GM21529 (cell line): ENCODE data around the gene THUMPD2.

ENCODE experiments used
- ATAC-seq: cut with Tn5 transposase; IDR thresholded peaks from one replicate; pipeline ENCODE4 v1.9.1; 2021; ENCODE audit not compliant: unreplicated experiment

Gene THUMPD2

GRCh38 chr2:39719317-39719716, 59.7 kb downstream of the THUMPD2 start:
- ATAC-seq: no peak

GRCh38 chr2:39718483-39718882, 60.6 kb downstream of the THUMPD2 start:
- ATAC-seq: no peak

- ATAC-seq: no peak
These were observed 62.0 kb downstream of the THUMPD2 start for GRCh38 chr2:39717067-39717466.

GRCh38 chr2:39715822-39716221, 63.2 kb downstream of the THUMPD2 start:
- no peak for ATAC-seq

GRCh38 chr2:39715095-39715494, 64.0 kb downstream of the THUMPD2 start:
- no peak for ATAC-seq

- no peak for ATAC-seq
These were observed 66.1 kb downstream of the THUMPD2 start for GRCh38 chr2:39712953-39713352.

- no peak for ATAC-seq
These were observed 68.3 kb downstream of the THUMPD2 start for GRCh38 chr2:39710807-39711206.

GRCh38 chr2:39708003-39708402, 71.1 kb downstream of the THUMPD2 start:
- no peak for ATAC-seq

- ATAC-seq: no peak
These were observed 72.1 kb downstream of the THUMPD2 start for GRCh38 chr2:39706945-39707344.

- no peak for ATAC-seq
These were observed 72.7 kb downstream of the THUMPD2 start for GRCh38 chr2:39706312-39706711.

GRCh38 chr2:39705638-39706037, 73.4 kb downstream of the THUMPD2 start:
- no peak for ATAC-seq

- no peak for ATAC-seq
These were observed 74.5 kb downstream of the THUMPD2 start for GRCh38 chr2:39704540-39704939.

GRCh38 chr2:39703181-39703872, 75.7 kb downstream of the THUMPD2 start:
- ATAC-seq: no peak

GRCh38 chr2:39701137-39701536, 77.9 kb downstream of the THUMPD2 start:
- ATAC-seq: no peak

- ATAC-seq: no peak
These were observed 81.6 kb downstream of the THUMPD2 start for GRCh38 chr2:39697454-39697853.

GRCh38 chr2:39696838-39697237, 82.2 kb downstream of the THUMPD2 start:
- ATAC-seq: no peak

- ATAC-seq: no peak
These were observed 82.9 kb downstream of the THUMPD2 start for GRCh38 chr2:39696101-39696553.

GRCh38 chr2:39693245-39693644, 85.8 kb downstream of the THUMPD2 start:
- no peak for ATAC-seq

GRCh38 chr2:39689876-39690275, 89.2 kb downstream of the THUMPD2 start:
- ATAC-seq: no peak

- no peak for ATAC-seq
These were observed 89.7 kb downstream of the THUMPD2 start for GRCh38 chr2:39689272-39689841.

GRCh38 chr2:39688181-39688580, 90.9 kb downstream of the THUMPD2 start:
- ATAC-seq: no peak

- ATAC-seq: no peak
These were observed 92.6 kb downstream of the THUMPD2 start for GRCh38 chr2:39686456-39686855.
